Suprapubic skin (tissue), 4 donors: Measurements from ENCODE around the gene SERTAD4. TPM values are rescaled to one million over a fixed set of nuclear protein-coding genes. Genes with fewer than 3 reads are reported as not detected.
A peak's percentile ranks its signal among the peaks of the same experiment; 100 is the strongest.
"Not testable (repeated sequence)": the region's sequence is repeated elsewhere in the genome, so short reads cannot be mapped to it uniquely, and the experiment has no call there.

Experiments used
- DNase-seq, 2 donors: peaks; one replicate each; pipeline ENCODE4 v3.0.0-alpha.2; 2019; ENCODE audit warnings: low spot score in 2 of 2
- H3K27ac ChIP-seq: fragments of 200-600 bp; sonication (generic); one replicate; pipeline ENCODE4 v1.5.1; 2019
- H3K27me3 ChIP-seq: fragments of 200-600 bp; sonication (generic); one replicate; pipeline ENCODE4 v1.5.1; 2019
- H3K36me3 ChIP-seq: fragments of 200-600 bp; sonication (generic); one replicate; pipeline ENCODE4 v1.5.1; 2019
- H3K4me1 ChIP-seq: fragments of 200-600 bp; sonication (generic); one replicate; pipeline ENCODE4 v1.5.1; 2019
- H3K4me3 ChIP-seq: fragments of 200-600 bp; sonication (generic); one replicate; pipeline ENCODE4 v1.5.1; 2019; ENCODE audit warnings: mild to moderate bottlenecking
- H3K9me3 ChIP-seq: fragments of 200-600 bp; sonication (generic); one replicate; pipeline ENCODE4 v1.5.1; 2019
- EP300 ChIP-seq: sonication (generic); formaldehyde crosslinking; IDR thresholded peaks from one replicate; pipeline ENCODE4 v1.6.1; 2017; ENCODE audit warnings: antibody characterized with exemption
- POLR2A ChIP-seq, 2 donors: fragments of 450-650 bp; IDR thresholded peaks; one replicate each; pipeline ENCODE4 v1.6.1; 2017; ENCODE audit warnings: antibody characterized with exemption in 2 of 2, mild to moderate bottlenecking in 2 of 2, moderate library complexity in 2 of 2
- POLR2AphosphoS5 ChIP-seq, 3 donors: sonication (generic); formaldehyde crosslinking; IDR thresholded peaks; one replicate each; pipeline ENCODE4 v1.6.1; 2017; ENCODE audit warnings: antibody characterized with exemption in 3 of 3
- WGBS: methylation state at CpG from one replicate; pipeline ENCODE4 v1.1.5; 2018; 5-methylcytosine and 5-hydroxymethylcytosine counted together
- total RNA-seq, 4 donors: library from RNA; depleted of rRNA; stranded (reverse); fragments of >200 nt; gene quantifications; one replicate each; pipeline ENCODE4 v1.1.0, GENCODE V29; 2016
- TF ChIP-seq, protein P1 (sequence below), 2 donors: fragments of 200-600 bp in 1 of 2; fragments of 450-650 bp in 1 of 2; sonication (generic) in 1 of 2; IDR thresholded peaks; one replicate each; pipeline ENCODE4 v1.5.1; 2016 to 2019; ENCODE audit warnings: antibody characterized with exemption in 2 of 2, mild to moderate bottlenecking in 1 of 2, moderate library complexity in 1 of 2

SERTAD4 gene
- total RNA-seq, 4 donors from 2014 or later: 8.5 to 24.1 (median 16.8) TPM

DNA sequence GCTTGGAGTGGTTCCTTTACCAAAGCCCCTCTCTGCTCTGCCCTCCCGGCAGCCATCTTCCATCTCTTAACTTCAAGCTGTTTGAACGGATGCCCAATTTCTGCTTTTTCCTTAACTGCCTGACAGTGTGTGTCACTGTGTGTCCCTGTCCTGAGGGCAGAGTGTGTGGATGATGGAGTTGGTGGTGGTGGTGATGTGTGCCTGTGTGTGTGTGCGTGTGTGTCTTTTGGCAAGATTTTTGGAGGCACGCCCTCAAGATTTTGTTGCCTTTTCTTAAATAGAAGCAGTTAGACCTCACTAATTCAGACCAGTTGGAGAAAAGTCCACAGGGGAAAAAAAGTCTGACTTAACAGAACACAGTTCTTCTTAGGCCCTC lies 30.3 kb downstream of the SERTAD4 start:
- no peak for DNase-seq
- Histone ChIP-seq H3K36me3 (no peaks in the 10 kb centered on the region), H3K9me3 (no peaks in the 10 kb centered on the region), H3K4me1 (peaks cover 47% of the 10 kb centered on the region), H3K4me3 (no peak overlapping the region), H3K27ac (peak overlapping the region; percentile 61), H3K27me3 (peaks cover 4% of the 10 kb centered on the region)
- TF ChIP-seq POLR2AphosphoS5 (IDR thresholded peaks at IDR 0.05) (no peak), EP300 (no peak), POLR2A (IDR thresholded peaks at IDR 0.05) (no peak)
- TF ChIP-seq, protein P1, sequence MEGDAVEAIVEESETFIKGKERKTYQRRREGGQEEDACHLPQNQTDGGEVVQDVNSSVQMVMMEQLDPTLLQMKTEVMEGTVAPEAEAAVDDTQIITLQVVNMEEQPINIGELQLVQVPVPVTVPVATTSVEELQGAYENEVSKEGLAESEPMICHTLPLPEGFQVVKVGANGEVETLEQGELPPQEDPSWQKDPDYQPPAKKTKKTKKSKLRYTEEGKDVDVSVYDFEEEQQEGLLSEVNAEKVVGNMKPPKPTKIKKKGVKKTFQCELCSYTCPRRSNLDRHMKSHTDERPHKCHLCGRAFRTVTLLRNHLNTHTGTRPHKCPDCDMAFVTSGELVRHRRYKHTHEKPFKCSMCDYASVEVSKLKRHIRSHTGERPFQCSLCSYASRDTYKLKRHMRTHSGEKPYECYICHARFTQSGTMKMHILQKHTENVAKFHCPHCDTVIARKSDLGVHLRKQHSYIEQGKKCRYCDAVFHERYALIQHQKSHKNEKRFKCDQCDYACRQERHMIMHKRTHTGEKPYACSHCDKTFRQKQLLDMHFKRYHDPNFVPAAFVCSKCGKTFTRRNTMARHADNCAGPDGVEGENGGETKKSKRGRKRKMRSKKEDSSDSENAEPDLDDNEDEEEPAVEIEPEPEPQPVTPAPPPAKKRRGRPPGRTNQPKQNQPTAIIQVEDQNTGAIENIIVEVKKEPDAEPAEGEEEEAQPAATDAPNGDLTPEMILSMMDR (IDR thresholded peaks at IDR 0.05): no peak
- WGBS: 38% methylated on average over 4 of the region's 4 CpGs

GRCh38 chr1:210263963-210264362 lies 31.4 kb downstream of the SERTAD4 start:
- no peak overlapping the region for H3K4me3 ChIP-seq
- peaks cover 38% of the 10 kb centered on the region for H3K4me1 ChIP-seq
- no peaks in the 10 kb centered on the region for H3K36me3 ChIP-seq
- TF ChIP-seq EP300 (no peak), POLR2AphosphoS5 (IDR thresholded peaks at IDR 0.05) (no peak), POLR2A (IDR thresholded peaks at IDR 0.05) (no peak)
- TF ChIP-seq, protein P1 (IDR thresholded peaks at IDR 0.05): no peak
- DNase-seq: no peak
- H3K27ac ChIP-seq: no peak overlapping the region
- H3K9me3 ChIP-seq: no peaks in the 10 kb centered on the region
- peaks cover 4% of the 10 kb centered on the region for H3K27me3 ChIP-seq

GRCh38 chr1:210264496-210265380 lies 32.1 kb downstream of the SERTAD4 start:
- H3K9me3 ChIP-seq: no peaks in the 10 kb centered on the region
- no peak overlapping the region for H3K27ac ChIP-seq
- peaks cover 30% of the 10 kb centered on the region for H3K4me1 ChIP-seq
- TF ChIP-seq POLR2AphosphoS5 (IDR thresholded peaks at IDR 0.05) (no peak), EP300 (no peak), POLR2A (IDR thresholded peaks at IDR 0.05) (no peak)
- TF ChIP-seq, protein P1 (IDR thresholded peaks at IDR 0.05): no peak
- H3K36me3 ChIP-seq: no peaks in the 10 kb centered on the region
- DNase-seq: no peak
- no peak overlapping the region for H3K4me3 ChIP-seq
- peaks cover 4% of the 10 kb centered on the region for H3K27me3 ChIP-seq
- 82% methylated on average over 9 of the region's 9 CpGs for WGBS

GRCh38 chr1:210265392-210265955 lies 32.9 kb downstream of the SERTAD4 start:
- H3K4me1 ChIP-seq: peaks cover 26% of the 10 kb centered on the region
- not testable (repeated sequence) for H3K9me3 ChIP-seq, DNase-seq, H3K27me3 ChIP-seq, H3K27ac ChIP-seq, H3K36me3 ChIP-seq, H3K4me3 ChIP-seq
- WGBS: 49% methylated on average over 4 of the region's 4 CpGs

DNA sequence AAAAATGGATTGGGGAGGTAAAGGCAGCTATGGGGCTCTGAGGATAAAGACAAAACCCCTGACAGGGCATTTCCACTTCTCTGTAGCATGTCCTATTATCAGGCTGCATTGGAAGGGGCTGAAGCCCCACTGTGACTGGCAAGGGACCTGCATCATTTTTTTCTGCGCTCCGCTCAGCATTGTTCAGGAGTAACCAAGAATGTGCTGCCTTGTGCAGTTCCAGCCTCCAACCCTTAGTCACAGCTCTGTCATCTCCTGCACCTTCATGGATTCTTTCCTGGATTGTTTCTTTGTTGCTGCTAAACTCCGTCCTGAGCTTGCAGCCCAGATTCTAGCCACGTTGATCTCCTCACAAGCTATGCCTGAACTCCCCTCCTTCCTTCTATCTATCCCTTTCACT lies 37.4 kb downstream of the SERTAD4 start:
- TF ChIP-seq, protein P1 (IDR thresholded peaks at IDR 0.05): no peak
- TF ChIP-seq POLR2AphosphoS5 (IDR thresholded peaks at IDR 0.05): no peak
- no peak for TF ChIP-seq EP300
- no peak for TF ChIP-seq POLR2A (IDR thresholded peaks at IDR 0.05)
- no peaks in the 10 kb centered on the region for H3K36me3 ChIP-seq
- H3K27me3 ChIP-seq: peaks cover 4% of the 10 kb centered on the region
- no peak overlapping the region for H3K27ac ChIP-seq
- 91% methylated on average over 4 of the region's 4 CpGs for WGBS
- H3K4me1 ChIP-seq: no peaks in the 10 kb centered on the region
- no peaks in the 10 kb centered on the region for H3K9me3 ChIP-seq
- no peak for DNase-seq
- no peak overlapping the region for H3K4me3 ChIP-seq
